Spleen (tissue), 7 donors: ENCODE results near the gene CCNL1.

ENCODE experiments used
- POLR2A ChIP-seq, 3 donors: fragments of 450-650 bp; IDR thresholded peaks; one replicate each; pipeline ENCODE4 v1.5.1; 2017; ENCODE audit warnings: antibody characterized with exemption in 3 of 3, mild to moderate bottlenecking in 1 of 3
- POLR2AphosphoS5 ChIP-seq, 3 donors: sonication (generic); formaldehyde crosslinking; IDR thresholded peaks; one replicate each; pipeline ENCODE4 v1.5.1; 2017; ENCODE audit warnings: antibody characterized with exemption in 3 of 3
- TF ChIP-seq, protein P1 (sequence below), 11 experiments: fragments of 200-600 bp in 7 of 11; fragments of 450-650 bp in 4 of 11; sonication (generic) in 4 of 11; IDR thresholded peaks in 8 of 11; conservative IDR thresholded peaks in 3 of 11; 1 replicate in 7 of 11; 2 replicates in 4 of 11; pipeline versions ENCODE4 v1.4.0 to v1.8.0; 2016 to 2021; ENCODE audit warnings: antibody characterized with exemption in 11 of 11, inconsistent platforms in 4 of 11, mild to moderate bottlenecking in 1 of 11
- donor health status: DM: no; HTN: no; CAD: no; lungs with moderate emphysema.
- donor health status: DM: no; HTN: no; CAD: no.
- donor health status: DM: no; HTN: no; CAD: no.

DNA sequence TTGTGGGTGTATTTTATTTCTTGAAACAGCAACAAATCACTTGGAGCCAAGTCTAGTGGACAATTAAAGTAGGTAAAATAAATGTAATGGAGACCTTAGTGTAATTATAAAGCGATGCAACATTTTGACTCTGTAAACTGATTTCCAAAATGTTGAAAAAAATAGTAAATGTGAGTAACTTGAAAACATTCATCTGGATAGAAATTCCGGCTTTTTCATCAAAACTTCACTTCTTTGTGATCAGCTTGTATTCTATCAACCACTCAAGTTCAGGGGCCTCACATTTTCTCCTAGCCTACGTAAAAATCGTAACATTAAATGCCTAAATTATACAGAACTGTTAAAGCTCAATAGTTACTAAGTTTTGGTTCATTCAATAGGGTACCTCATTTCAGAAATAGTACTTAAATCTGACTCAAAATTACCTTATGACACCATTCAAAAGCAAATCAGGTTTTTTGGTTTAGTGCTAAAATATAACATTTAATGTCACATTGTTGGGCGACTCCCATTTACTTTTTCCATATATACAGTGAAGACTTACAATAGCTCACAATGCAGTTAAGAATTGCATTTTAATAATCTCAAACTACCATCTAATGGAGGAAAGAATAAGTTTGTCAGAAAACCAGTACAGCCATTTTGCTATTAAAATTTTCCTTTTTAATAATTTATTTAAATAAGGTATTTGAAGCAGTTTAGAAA lies 12.7 kb downstream of the CCNL1 start:
- TF ChIP-seq, protein P1, sequence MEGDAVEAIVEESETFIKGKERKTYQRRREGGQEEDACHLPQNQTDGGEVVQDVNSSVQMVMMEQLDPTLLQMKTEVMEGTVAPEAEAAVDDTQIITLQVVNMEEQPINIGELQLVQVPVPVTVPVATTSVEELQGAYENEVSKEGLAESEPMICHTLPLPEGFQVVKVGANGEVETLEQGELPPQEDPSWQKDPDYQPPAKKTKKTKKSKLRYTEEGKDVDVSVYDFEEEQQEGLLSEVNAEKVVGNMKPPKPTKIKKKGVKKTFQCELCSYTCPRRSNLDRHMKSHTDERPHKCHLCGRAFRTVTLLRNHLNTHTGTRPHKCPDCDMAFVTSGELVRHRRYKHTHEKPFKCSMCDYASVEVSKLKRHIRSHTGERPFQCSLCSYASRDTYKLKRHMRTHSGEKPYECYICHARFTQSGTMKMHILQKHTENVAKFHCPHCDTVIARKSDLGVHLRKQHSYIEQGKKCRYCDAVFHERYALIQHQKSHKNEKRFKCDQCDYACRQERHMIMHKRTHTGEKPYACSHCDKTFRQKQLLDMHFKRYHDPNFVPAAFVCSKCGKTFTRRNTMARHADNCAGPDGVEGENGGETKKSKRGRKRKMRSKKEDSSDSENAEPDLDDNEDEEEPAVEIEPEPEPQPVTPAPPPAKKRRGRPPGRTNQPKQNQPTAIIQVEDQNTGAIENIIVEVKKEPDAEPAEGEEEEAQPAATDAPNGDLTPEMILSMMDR (IDR thresholded peaks at IDR 0.05 in 8 of 11, conservative IDR thresholded peaks at IDR 0.05 in 3 of 11): no peak
- no peak for TF ChIP-seq POLR2A (IDR thresholded peaks at IDR 0.05)
- TF ChIP-seq POLR2AphosphoS5 (IDR thresholded peaks at IDR 0.05): no peak
